GM10248 (cell line): Measurements from ENCODE around the gene SPEN.

ENCODE experiments used
- CTCF ChIA-PET: fragments of 300-600 bp; sonication (Branson Sonifier 250); formaldehyde crosslinking; extraction: SDS; loops from one replicate; lab custom pipeline; 2021; ENCODE audit warnings: antibody characterized with exemption; lab: Yijun Ruan, JAX
- POLR2A ChIA-PET: fragments of 350-650 bp; sonication (Branson Sonifier 250); formaldehyde crosslinking; extraction: SDS; loops from one replicate; lab custom pipeline; 2020; ENCODE audit warnings: antibody characterized with exemption; lab: Yijun Ruan, JAX
- DNase-seq: peaks from one replicate; pipeline ENCODE4 v3.0.0; 2012; ENCODE audit errors: extremely low spot score
- TF ChIP-seq, protein P1 (sequence below): IDR thresholded peaks from 2 replicates; pipeline ENCODE4 v1.5.1; 2012; ENCODE audit warnings: mild to moderate bottlenecking, low read depth; ENCODE audit errors: extremely low read depth, missing control alignments, control extremely low read depth

SPEN gene

DNA sequence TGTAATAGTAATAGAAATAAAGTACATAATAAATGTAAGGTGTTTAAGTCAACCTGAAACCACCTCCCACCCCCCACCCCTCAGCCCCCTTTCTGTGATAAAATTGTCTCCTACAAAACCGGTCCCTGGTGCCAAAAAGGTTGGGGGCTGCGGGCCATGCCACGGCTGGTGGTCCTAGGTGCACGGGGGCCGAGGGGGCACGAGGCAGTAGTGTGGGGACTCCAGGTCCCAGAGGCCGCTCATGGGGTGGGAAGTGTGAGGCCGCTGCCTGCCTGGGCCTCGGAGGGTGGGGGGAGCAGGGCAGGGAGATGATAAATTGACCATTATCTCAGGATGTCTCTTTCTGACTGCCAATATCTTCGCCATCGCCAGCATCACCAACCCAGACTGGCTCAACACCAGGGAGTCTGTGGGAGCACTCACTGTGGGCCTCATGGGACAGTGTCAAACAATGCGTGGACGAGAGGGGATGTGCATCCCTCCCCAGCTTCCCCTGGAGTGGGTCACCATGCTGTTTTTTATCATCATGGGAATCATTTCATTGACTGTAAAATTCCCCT is 121.9 kb downstream of the SPEN start:
- DNase-seq, result no peak
- TF ChIP-seq, protein P1, sequence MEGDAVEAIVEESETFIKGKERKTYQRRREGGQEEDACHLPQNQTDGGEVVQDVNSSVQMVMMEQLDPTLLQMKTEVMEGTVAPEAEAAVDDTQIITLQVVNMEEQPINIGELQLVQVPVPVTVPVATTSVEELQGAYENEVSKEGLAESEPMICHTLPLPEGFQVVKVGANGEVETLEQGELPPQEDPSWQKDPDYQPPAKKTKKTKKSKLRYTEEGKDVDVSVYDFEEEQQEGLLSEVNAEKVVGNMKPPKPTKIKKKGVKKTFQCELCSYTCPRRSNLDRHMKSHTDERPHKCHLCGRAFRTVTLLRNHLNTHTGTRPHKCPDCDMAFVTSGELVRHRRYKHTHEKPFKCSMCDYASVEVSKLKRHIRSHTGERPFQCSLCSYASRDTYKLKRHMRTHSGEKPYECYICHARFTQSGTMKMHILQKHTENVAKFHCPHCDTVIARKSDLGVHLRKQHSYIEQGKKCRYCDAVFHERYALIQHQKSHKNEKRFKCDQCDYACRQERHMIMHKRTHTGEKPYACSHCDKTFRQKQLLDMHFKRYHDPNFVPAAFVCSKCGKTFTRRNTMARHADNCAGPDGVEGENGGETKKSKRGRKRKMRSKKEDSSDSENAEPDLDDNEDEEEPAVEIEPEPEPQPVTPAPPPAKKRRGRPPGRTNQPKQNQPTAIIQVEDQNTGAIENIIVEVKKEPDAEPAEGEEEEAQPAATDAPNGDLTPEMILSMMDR, result no peak
- CTCF ChIA-PET, result interaction anchor here (1.0 kb wide), 1 partner anchor 18 kb away, joined by 4 read pairs; no protein-coding TSS in a partner anchor
- POLR2A ChIA-PET, result no interaction called here

DNA sequence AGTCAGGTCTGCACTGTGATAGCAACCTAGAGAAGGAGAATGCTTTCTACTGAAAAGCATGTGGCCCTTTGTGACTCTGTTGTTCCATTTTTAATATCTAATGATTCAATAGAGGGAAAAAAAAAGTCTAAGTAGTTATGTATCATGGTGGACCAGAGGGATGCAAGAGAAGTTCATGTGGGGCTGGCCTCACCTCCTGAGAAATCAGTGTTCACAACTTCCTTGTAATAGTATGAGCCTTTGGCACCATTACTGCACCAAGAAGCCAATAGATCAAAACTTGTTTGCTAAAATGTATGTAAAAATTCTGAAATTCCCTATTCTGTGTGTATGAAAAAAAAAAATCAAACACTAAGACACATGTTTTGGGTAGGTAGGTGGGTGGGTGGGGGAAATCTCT is 123.4 kb downstream of the SPEN start:
- POLR2A ChIA-PET, result no interaction called here
- no peak for DNase-seq
- TF ChIP-seq, protein P1, result no peak
- CTCF ChIA-PET, result no interaction called here

DNA sequence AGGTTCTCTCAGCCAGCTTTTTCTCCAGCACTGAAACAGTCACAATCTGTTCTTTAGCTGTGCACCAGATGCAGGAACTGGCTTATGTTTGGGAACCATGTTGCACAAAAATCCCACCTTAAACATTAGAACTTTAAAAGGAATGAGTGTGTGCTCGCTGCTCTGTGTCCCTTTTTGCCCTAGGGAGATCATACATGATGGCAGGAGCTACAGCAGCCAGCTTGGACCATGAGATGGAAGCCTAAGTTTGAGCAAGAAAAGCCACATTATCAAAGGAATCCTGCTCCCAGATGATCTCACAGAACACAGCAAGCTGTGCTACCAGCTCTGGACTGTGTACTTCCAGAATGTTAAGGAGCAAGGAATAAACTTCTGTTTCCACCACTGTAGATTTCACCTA is 124.9 kb downstream of the SPEN start:
- TF ChIP-seq, protein P1, result no peak
- CTCF ChIA-PET, result interaction anchor here (0.8 kb wide), 1 partner anchor 8 kb away, joined by 3 read pairs; no protein-coding TSS in a partner anchor
- POLR2A ChIA-PET, result no interaction called here
- DNase-seq, result no peak

DNA sequence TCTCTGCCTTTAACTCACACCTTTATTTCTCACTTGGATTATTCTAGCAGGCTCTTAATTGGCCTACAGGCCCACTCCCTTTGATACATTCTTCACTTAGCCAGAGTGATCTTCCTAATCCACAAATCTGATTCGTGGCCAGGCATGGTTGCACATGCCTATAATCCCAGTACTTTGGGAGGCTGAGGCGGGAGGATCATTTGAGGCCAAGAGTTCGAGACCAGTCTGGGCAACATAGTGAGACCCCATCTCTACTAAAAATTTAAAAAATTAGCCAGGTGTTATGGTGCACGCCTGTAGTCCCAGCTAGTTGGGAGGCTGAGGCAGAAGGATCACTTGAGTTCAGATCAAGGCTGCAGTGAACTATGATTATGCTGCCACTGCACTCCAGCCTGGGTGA is 126.3 kb downstream of the SPEN start:
- CTCF ChIA-PET, result no interaction called here
- POLR2A ChIA-PET, result no interaction called here
- DNase-seq, result no peak
- TF ChIP-seq, protein P1, result no peak

DNA sequence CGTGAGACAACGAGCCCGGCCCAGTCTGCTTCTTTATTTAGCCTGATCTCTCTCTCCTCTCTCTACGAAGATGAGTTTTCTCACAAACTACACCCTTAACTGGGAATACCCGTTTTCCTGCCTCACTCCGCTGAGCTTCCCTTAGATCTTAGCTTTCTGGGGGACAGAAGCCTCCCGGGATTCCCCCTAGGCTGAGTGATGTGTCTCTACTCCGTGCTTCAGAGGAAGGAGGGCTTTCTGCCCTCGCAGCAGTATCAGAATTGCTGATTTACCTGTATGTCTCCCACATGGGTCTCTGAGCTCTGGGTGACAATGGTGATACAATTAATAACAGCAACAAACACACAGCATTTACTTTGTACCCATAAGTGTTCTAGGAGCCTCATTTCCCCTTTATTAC is 127.3 kb downstream of the SPEN start:
- CTCF ChIA-PET, result interaction anchor here (0.9 to 2.2 kb wide), 6 partner anchors 9 to 125 kb away, joined by 3 to 9 read pairs (median 5); no protein-coding TSS in a partner anchor
- TF ChIP-seq, protein P1, result no peak
- DNase-seq, result peak; percentile 61
- POLR2A ChIA-PET, result interaction anchor here (1.0 to 1.8 kb wide), 5 partner anchors 9 to 141 kb away, joined by 3 to 8 read pairs (median 4); no protein-coding TSS in a partner anchor

DNA sequence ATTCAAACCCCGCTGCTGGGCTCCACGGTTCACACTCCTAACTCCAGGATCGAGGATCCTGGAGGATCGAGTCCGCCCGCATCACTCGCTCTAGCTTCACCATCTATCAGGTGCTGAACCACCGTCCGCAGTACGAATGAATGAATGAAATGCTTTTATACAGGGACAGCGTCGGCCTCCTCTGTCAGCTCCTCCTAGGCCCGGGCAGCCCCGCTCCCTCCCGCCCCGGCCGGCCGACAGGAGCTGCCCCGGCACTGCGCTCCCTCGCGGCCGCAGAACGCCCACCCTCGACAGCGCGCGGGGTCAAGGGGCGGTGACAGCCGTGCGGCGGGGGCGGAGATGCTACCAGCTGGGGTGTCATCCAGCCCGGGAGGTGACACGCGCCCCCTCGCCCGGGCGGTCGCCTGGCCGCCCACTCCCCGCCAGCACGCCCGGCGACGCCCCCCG is 127.9 kb downstream of the SPEN start:
- TF ChIP-seq, protein P1, result peak; percentile 41
- CTCF ChIA-PET, result interaction anchor here (0.6 to 2.2 kb wide), 8 partner anchors 9 to 144 kb away, joined by 3 to 9 read pairs (median 5); no protein-coding TSS in a partner anchor
- POLR2A ChIA-PET, result interaction anchor here (1.0 to 1.8 kb wide), 6 partner anchors 9 to 141 kb away, joined by 3 to 8 read pairs (median 4); no protein-coding TSS in a partner anchor
- DNase-seq, result peak; percentile 83
